ENCODE measurements around the gene C2orf49. TPM values are rescaled to one million over a fixed set of nuclear protein-coding genes. Genes with fewer than 3 reads are reported as not detected.

The C2orf49 gene
- total RNA-seq, 1 experiment from 2014 or later: 17.2 TPM

GRCh38 chr2:105358593-105358992 is 21.3 kb downstream of the C2orf49 start:
- H4K20me1 ChIP-seq (ENCODE audit: insufficient read depth): no peaks in the 10 kb centered on the region; the same call in 1 of the 2 replicates

GRCh38 chr2:105361102-105361889 is 24.0 kb downstream of the C2orf49 start:
- intact Hi-C loops (cut with micrococcal nuclease): no loop called here
- no peak overlapping the region for H3K9ac ChIP-seq (ENCODE audit: low read length)
- peaks cover 0 to 1% of the 10 kb centered on the region in 2 experiments; a peak in 1 of 4 replicates for H3K4me1 ChIP-seq (ENCODE audit: control insufficient read depth in 1 of 2, insufficient read depth in 2 of 2, low read length in 2 of 2)
- no TSS peak for BruUV-seq (replicated peaks)
- ChIA-PET CTCF (no interaction called here), RAD21 (ENCODE audit: low non-redundant PET in 1 of 2, low total read pairs in 2 of 2, uncharacterized antibody in 2 of 2, unreplicated experiment in 2 of 2) (no interaction called here), POLR2A (no interaction called here)
- no peak overlapping the region for H3K4me2 ChIP-seq (ENCODE audit: low read length)
- TF ChIP-seq YY1 (IDR thresholded peaks at IDR 0.05; ENCODE audit: extremely low read depth, insufficient replicate concordance, low read depth, low read length) (no peak), POLR2AphosphoS5 (IDR thresholded peaks at IDR 0.05; ENCODE audit: low read depth, low read length) (no peak), REST (IDR thresholded peaks at IDR 0.05; ENCODE audit: low read depth) (no peak), CTCF (IDR thresholded peaks at IDR 0.05 in 2 of 3, conservative IDR thresholded peaks at IDR 0.05 in 1 of 3; ENCODE audit: borderline replicate concordance in 1 of 3, insufficient read depth in 1 of 3, low read depth in 2 of 3, low read length in 2 of 3) (no peak)
- H4K20me1 ChIP-seq (ENCODE audit: insufficient read depth): no peaks in the 10 kb centered on the region; the same call in 1 of the 2 replicates
- no peaks in the 10 kb centered on the region for H3K27me3 ChIP-seq (ENCODE audit: insufficient read depth, low read length)
- H3K27ac ChIP-seq (ENCODE audit: low read depth, low read length): no peak overlapping the region
- DNase-seq (ENCODE audit: low read depth, low spot score) (no peak), ATAC-seq (no peak)
- H3K79me2 ChIP-seq (ENCODE audit: insufficient read depth, low read length): peaks cover 9% of the 10 kb centered on the region; the same call in 1 of the 2 replicates
- H2AFZ ChIP-seq (ENCODE audit: low read depth, low read length, poor library complexity, severe bottlenecking): no peak overlapping the region
- H3K36me3 ChIP-seq (ENCODE audit: control insufficient read depth in 1 of 2, insufficient read depth in 2 of 2, low read length in 2 of 2): peaks cover 22 to 69% of the 10 kb centered on the region in 2 experiments
- H3K4me3 ChIP-seq (replicated peaks in 1 of 2; ENCODE audit: low read depth in 1 of 2, low read length in 2 of 2): no peak overlapping the region
- H3K9me2 ChIP-seq (ENCODE audit: insufficient read depth): no peaks in the 10 kb centered on the region
- no peaks in the 10 kb centered on the region for H3K9me3 ChIP-seq (ENCODE audit: control insufficient read depth in 1 of 2, insufficient read depth in 1 of 2, low read depth in 1 of 2, low read length in 2 of 2)

More at GRCh38 chr2:105358593-105358992, 21.3 kb downstream of the C2orf49 start:
- Histone ChIP-seq H3K9ac (ENCODE audit: low read length) (no peak overlapping the region), H3K4me1 (ENCODE audit: control insufficient read depth in 1 of 2, insufficient read depth in 2 of 2, low read length in 2 of 2) (peaks cover 0 to 5% of the 10 kb centered on the region in 2 experiments; a peak in 1 of 4 replicates), H3K36me3 (ENCODE audit: control insufficient read depth in 1 of 2, insufficient read depth in 2 of 2, low read length in 2 of 2) (peaks cover 20 to 57% of the 10 kb centered on the region in 2 experiments), H3K27me3 (ENCODE audit: insufficient read depth, low read length) (no peaks in the 10 kb centered on the region), H3K9me3 (ENCODE audit: control insufficient read depth in 1 of 2, insufficient read depth in 1 of 2, low read depth in 1 of 2, low read length in 2 of 2) (no peaks in the 10 kb centered on the region), H3K9me2 (ENCODE audit: insufficient read depth) (no peaks in the 10 kb centered on the region), H2AFZ (ENCODE audit: low read depth, low read length, poor library complexity, severe bottlenecking) (no peak overlapping the region), H3K4me3 (replicated peaks in 1 of 2; ENCODE audit: low read depth in 1 of 2, low read length in 2 of 2) (no peak overlapping the region), H3K79me2 (ENCODE audit: insufficient read depth, low read length) (no peaks in the 10 kb centered on the region; the same call in 1 of the 2 replicates), H3K4me2 (ENCODE audit: low read length) (no peak overlapping the region), H3K27ac (ENCODE audit: low read depth, low read length) (no peak overlapping the region)
- ATAC-seq (no peak), DNase-seq (ENCODE audit: low read depth, low spot score) (no peak)
- intact Hi-C loops (cut with micrococcal nuclease): no loop called here
- ChIA-PET CTCF (no interaction called here), POLR2A (no interaction called here), RAD21 (ENCODE audit: low non-redundant PET in 1 of 2, low total read pairs in 2 of 2, uncharacterized antibody in 2 of 2, unreplicated experiment in 2 of 2) (no interaction called here)
- no peak for TF ChIP-seq ATF3 (IDR thresholded peaks at IDR 0.05)
- TF ChIP-seq EZH2phosphoT487 (IDR thresholded peaks at IDR 0.05; ENCODE audit: borderline replicate concordance): no peak
- TF ChIP-seq SP1 (IDR thresholded peaks at IDR 0.05; ENCODE audit: low read depth): no peak
- TF ChIP-seq EGR1 (IDR thresholded peaks at IDR 0.05; ENCODE audit: low read depth): no peak
- no peak for TF ChIP-seq POLR2AphosphoS5 (IDR thresholded peaks at IDR 0.05; ENCODE audit: low read depth, low read length)
- no peak for TF ChIP-seq SIN3A (IDR thresholded peaks at IDR 0.05; ENCODE audit: low read depth)
- no peak for TF ChIP-seq ZFX (IDR thresholded peaks at IDR 0.05)
- TF ChIP-seq RAD21 (IDR thresholded peaks at IDR 0.05; ENCODE audit: low read depth): no peak
- no peak for TF ChIP-seq EZH2 (IDR thresholded peaks at IDR 0.05)
- TF ChIP-seq JUND (IDR thresholded peaks at IDR 0.05): no peak
- TF ChIP-seq ZNF274 (IDR thresholded peaks at IDR 0.05; ENCODE audit: low read depth, low read length): no peak
- no peak for TF ChIP-seq TCF7L2 (IDR thresholded peaks at IDR 0.05; ENCODE audit: borderline replicate concordance, extremely low read depth, insufficient read depth, insufficient read length)
- no peak for TF ChIP-seq CEBPB (IDR thresholded peaks at IDR 0.05; ENCODE audit: low read depth)
- no peak for TF ChIP-seq YY1 (IDR thresholded peaks at IDR 0.05; ENCODE audit: extremely low read depth, insufficient replicate concordance, low read depth, low read length)
- BruUV-seq (replicated peaks): no TSS peak
